ENCODE measurements around the gene ASTL.

- TF ChIP-seq CTCF (IDR thresholded peaks at IDR 0.05; ENCODE audit: insufficient read depth, low read length, poor library complexity, severe bottlenecking) (no peak), EZH2phosphoT487 (conservative IDR thresholded peaks at IDR 0.05; ENCODE audit: low read length) (no peak)
These were observed 34.4 kb downstream of the ASTL start for GRCh38 chr2:96103761-96104486.
